Urothelium cell line (cell line): ENCODE results near the gene LAMB3.

ENCODE experiments used
- DNase-seq: peaks from one replicate; pipeline ENCODE4 v3.0.0; 2011; ENCODE audit warnings: low spot score, mixed read lengths
- FAIRE-seq: peaks from 2 replicates; lab custom pipeline; 2011; peaks lifted over from hg19 to GRCh38; lab: Jason Lieb, UNC

LAMB3 gene

DNA sequence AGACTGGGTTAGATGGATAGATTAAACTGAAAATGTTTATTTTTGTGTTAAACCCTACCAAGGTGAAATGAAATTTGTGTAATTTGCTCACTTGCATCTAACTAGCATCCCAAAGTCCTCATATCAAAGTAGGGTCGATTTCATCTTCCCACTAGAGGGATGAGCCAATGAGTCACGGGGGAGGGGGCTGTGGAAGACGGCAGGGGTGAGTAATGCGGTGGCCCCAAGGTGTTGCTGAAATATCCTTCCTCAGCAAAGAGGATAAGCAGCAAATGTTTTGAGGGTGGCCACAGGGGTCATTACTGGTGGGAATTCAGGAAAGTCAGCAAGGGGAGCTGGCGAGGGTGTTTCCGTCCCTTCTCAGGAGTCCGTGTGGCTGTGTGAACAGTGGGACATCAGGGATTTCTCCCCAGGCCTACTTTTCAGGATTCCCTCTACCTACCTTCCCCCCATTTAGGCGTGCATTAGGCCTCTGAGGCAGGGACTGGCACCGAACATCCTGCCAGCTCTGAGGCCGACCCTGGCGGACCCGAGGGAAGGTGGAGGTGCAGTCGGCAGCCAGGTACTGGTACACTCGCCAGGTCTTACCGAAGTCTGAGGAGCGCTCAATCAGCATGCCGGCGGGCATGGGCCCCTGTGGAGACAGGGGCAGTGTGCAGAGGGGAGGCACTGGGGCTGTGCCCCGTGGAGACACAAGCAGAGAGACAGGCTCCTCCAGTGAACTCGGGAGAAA is 18.1 kb downstream of the LAMB3 start:
- FAIRE-seq (no peak), DNase-seq (no peak)

DNA sequence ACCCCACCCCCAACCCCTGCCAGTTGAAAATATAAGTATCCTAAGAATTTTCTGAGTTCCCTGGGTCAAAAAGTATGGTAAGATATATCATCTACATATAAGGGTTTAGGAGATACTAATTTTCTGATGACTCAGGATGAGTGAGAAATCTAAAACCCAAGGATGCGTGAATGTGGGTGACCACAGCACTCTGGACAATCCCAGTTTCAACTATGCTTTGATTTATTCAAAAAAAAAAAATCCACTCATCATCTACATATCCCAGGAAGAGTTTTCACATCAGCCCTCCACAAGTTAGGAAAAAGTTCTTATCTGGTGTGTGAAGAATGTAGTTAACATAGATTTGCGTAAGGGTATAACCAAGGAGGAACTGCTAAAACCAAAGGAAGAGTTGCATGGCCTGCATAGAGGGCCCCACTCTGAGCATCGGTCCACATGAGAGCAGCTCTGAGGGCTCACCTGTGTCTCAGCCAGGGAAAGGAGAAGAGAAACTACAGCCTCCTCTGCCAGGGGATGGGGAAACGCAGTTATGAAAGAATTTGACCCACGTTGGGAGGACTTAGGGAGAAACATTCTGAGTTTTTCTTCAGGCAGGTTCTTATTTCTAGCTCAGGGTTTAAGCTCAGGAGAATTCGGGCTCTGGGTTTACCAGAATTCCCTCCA is 18.8 kb downstream of the LAMB3 start:
- DNase-seq (no peak), FAIRE-seq (no peak)

DNA sequence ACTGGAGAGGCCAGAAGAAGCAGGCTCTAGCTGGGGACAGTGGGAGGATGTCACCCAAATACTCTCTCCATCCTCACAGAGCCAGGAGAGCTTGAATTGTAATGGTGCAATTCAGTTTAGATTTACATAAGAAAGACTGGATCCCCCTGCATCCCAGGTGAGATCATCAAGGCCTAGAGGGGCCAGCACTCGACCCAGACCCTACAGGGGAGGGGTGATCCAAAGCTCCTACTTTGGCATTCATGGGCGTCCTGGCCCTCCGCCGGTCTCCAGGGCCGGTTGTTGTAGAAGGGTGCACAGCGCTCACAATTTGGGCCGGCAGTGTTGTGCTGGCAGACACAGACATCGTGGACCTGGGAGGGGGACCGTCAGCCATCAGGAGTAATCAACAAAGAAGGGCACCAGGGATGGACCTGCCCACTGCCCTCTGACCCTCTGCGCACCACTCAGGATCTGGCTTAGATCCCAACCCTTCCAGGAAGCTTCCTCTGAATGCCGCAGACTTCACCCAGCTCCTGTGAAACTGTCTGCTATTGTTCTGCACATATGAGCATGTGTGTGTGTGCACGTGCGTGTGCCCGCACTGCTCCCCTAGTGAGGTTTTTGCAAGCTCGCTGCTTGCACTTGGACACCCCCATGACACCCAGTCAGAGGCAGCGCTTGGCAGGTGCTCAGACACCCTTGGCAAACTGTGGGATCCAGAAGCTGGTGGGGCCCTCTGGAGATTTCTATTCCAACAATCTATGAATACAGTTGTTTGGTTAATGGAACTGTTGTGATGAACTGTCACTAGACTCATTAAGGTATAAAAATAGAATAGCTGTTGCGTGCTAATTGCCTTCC is 21.6 kb downstream of the LAMB3 start:
- no peak for FAIRE-seq
- DNase-seq = no peak

DNA sequence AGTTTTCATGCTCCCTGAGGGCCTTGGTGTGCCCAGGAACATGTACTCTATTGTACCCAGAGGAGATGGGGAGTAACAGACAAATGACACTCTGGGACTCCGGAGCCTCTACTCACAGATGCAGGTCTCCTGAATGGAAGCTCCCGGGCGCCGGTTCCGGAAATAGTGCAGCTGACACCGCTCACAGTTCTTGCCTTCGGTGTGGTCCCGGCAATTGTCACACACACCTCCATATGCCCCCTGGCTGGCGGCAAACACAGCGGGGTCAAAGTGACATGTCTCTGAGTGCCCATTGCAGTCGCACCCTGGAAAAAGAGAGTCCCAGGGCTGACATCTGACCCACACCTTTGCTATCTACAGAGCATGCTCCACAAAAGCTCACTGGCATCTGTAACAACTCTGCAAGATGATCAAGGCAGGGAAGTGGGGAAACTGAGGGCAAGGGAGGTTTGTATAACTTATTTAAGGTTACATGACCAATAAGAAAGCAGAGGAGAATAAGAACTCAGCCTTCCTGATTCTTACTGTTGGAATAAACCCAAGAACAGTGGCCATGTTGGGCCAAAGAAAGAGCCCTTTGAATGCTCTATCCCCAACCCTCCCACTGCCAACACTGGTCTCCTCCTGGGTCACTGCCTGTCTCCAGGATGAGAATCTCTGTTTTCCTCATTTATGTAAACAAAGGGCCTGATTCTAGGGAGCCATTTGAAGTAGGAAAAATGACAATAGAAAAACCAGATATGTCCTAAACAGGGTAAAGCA is 22.4 kb downstream of the LAMB3 start:
- no peak for DNase-seq
- no peak for FAIRE-seq

DNA sequence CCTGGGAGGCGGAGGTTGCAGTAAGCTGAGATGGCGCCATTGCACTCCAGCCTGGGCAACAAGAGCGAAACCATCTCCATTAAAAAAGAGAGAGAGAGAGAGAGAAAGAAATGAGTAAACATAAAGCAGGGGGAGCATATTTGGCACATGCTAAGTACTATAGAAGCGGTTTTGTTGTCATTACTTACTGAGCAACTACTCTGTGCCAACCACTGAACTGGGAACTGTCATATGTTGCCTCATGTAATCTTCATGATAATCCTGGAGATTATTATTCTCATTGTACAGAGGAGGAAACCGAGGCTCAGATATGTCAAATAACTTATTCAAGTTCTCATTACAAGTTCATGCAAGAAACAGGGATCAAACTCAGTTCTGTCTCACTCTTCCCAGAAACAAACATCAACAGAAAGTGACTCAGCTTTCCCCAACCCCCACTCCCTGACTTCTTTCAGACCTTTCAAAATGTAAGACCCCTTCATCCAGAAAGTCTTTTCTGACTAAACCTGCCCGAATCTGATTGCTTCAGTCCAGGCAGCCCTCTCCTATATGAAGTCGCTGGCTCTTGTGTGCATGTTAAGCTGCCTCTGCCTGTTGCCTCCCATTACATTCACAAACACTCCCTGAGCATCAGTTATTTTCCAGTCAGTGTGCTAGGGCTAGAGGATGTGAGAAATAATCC is 23.5 kb downstream of the LAMB3 start:
- FAIRE-seq = no peak
- DNase-seq = no peak

DNA sequence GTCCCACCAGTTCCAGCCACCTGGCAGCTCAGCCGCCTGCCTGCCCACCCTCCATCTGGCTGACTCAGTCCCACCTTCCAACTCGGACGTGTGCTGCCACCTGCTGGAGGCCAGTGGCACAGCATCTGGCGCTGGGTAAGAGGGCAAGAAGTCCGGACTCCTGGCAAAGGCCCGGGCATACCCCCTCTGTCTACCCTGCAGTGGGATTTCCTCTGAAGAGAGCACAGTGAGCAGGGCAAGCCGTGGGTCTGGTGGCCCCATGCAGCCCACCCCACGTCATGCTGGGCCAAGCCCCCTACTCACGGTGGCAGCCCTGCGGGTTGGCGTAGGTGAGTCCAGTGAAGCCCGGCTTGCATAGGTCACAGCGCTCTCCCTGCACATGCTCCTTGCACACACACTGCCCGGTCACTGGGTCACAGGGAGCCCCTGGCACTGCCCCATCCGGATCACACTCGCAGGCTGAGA is 24.5 kb downstream of the LAMB3 start:
- DNase-seq (peak; percentile 72), FAIRE-seq (peak; percentile 71)

DNA sequence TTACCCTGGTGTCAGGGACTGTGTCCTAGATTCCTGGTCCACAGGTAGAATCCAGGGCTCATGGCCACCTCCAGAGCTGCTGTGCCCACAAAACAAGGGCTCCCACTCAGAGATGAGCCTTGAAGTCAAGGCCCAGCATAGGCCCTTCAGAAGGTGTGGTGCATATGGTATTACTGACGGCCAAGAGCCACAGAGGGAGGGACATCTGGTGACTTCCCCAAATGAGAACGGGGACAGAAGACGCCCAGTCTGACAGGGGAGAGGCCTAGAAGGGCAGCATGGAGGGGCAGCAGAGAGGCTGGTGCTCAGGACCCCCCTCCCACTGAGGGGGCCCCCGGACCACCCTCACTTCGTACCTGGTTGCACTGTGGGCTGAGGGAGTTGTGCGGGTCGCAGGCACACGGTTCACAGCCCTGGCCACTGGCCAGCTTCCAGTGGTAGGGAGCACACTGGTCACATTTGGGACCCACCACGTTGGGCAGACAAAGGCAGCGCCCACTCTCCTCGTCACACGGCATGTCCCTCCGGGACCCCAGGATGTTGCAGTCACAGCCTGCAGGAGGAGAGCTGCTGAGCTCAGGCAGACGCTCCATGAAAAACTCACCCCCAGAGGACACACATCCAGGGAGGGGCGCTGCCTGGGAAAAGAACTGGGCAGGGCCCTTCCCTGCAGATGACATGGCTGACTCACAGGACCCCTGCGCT is 25.0 kb downstream of the LAMB3 start:
- DNase-seq (no peak), FAIRE-seq (no peak)

DNA sequence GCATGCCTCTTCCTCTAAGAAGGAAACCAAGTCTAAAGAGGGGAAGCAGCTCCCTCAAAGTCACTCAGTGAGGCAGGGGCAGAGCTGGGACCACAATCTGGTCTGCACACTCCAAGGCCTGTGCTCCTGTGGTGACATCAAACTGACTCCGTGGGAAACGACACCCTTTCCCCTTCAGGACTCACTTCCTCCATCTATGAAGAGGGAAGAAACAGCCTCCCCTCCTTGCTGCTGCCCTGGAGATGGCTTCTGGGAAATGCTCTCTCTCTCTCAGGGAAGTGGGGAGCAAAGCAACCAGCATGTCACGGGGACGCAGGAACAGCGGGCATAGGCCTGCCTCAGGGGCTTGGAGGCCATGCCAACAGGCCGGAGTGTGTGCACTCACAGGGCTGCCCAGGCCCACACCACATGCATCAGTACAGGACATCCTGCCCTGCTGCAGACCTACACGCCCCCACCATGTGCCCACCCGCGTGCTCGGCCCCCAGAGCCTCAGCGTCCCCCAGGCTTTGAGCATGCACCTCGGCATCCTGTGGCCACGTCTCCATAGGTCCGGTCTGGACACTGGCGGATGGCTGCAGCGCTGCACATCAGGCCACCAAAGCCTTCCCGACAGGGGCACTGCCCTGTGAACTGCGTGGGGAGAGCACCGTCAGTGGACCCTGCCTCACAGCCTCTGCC is 25.7 kb downstream of the LAMB3 start:
- DNase-seq = no peak
- peak; percentile 9 for FAIRE-seq

DNA sequence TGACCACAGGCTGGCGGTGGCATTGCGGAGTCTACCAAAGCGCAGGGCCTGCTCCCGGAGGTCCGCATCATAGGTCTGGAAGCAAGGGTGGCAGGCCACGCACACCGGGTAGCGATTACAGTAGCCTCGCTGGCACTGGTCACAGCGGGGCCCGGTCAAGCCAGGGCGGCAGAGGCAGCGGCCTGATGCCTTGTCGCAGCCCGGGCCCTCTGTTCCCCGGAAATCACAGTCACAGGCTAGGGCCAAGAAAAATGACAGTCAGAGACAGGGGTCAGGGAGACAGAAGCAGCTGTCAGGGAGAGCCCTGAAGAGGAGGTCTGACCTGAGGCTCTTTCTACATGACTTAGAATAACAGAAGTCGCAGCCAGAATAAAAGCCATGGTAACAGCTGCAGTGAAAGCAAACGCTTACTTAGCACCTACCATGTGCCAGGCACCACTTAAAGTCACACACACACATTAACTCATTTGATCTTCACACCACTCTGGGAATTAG is 26.4 kb downstream of the LAMB3 start:
- FAIRE-seq = no peak
- DNase-seq = no peak

DNA sequence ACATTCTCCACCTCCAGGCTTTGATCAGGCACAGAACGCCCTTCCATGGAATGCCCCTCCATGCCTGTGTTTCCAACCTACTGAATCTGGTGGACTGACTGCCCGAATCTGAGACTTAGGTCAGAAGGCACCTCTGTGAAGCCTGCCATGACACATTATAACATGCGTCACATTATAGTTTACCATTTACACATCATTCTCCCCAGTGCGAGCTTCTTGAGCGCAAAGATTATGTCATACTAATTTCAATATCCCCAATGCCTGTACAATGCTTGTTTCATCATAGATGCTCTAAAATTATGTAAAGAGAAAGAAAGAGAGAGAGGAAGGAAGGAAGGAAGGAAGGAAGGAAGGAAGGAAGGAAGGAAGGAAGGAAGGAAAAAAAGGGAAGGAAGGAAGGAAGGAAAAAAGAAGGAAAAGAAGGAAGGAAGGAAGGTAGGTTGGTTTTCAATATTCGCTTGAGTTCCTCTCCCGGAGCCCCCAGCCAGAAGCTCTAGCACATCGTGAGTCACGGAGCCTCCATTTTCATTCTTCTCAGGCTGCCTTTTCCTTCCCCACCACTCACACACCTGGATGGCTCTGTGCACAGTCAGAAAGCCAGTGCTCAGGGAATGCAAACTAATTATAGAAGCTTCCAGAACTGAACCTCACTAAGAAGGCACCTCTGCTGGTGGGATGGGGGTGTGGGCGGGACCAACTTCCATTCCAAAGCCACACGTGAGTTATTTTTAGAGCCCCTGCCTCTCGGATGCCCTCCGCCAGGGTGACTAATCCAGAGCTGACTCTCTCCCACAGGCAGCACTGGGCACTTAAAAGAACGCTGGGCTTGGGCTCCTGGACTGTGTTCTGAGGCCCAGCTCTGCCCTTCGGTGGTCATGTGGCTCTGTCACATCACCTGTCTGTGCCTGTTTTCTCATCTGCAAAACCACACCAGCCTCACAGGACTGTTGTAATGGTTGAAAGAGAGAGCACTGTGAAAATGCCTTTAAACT is 27.4 kb downstream of the LAMB3 start:
- no peak for FAIRE-seq
- peak; percentile 36 for DNase-seq

DNA sequence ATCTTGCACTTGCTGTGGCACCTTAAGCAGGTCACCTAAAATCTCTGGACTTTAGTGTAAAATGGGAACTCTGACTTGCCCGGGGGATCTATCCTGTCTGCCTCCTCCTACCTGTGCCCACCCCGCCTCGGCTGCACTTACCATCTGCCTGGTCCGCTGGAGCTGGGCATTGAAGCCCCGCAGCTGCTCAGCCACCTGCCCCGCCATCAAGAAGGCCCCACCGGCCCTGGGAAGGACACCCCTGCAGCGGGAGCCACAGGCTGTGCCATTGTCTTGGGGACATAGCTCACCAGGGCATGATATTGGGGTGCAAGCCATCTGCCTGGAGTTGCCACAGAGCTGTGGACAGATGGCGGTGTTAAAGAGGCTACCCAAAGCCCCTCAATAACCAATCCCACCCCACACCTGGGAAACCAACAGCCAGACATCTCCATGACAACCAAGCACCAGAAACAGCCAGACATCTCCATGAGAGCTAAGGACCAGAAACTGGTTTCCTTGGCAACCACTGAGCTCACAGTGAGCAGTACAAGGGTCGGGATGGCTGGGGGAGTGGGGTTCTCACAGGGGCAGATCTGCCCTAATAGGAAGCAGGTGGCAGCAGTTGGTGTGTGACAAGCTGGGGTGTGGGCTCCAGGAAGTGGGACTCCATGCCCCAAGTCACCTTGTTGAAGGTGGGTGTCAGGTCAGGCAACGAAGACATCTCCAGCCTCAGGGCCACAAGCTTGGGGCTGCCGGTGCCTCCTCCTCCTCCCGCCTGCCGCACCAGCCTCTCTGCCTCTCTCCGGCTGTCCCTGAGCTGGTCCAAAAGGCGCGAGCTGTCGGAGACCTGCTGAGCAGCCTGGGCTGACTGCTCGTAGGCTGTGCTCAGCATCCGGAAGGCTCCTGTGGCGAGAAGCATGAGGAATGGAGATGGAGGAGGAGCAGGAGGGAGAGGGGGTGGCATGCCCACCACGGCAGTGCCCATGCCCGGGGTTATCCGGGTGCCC is 29.1 kb downstream of the LAMB3 start:
- DNase-seq = no peak
- no peak for FAIRE-seq

DNA sequence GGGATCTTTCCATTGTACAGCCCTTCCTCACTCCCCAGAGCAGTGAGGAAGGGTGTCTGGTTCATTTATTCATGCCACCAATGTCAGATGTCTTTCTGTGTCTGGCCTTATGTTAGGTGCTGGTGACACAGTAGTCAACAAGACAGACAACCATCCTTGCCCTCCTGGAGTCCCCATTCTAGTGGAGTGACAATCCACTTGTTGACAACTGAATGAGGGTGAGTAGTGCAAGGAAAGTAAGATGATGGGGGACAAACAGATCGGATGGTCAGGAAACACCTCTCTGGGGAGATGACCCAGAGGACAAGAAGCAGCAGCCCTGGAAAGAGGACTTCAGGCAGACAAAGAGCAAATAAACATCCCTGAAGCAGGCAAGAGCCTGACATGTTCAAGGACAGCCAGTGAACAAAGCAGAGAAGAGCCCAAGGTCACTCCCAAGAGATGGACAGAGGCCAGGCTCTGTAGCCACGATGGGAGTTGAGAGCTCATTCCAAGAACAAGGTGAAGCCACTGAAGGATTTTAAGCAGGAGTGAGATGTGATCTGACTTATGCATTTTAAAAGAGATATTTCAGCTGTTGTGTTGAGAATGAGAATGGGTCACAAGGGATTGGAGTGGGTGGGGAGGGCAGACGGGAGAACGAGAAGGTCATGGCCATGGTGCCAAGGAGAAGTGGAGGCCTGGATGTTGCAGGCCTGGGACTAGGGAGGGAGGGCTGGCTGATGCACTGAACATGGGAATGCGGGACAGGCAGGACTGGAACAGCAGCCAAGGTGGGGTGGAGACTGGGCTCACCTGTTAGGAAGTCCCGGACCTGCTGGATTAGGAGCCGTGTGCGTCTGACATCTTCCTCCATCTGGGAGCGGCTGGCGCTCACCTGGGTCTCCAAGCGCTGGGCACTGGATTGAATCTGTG is 30.2 kb downstream of the LAMB3 start:
- DNase-seq (no peak), FAIRE-seq (peak; percentile 86)

DNA sequence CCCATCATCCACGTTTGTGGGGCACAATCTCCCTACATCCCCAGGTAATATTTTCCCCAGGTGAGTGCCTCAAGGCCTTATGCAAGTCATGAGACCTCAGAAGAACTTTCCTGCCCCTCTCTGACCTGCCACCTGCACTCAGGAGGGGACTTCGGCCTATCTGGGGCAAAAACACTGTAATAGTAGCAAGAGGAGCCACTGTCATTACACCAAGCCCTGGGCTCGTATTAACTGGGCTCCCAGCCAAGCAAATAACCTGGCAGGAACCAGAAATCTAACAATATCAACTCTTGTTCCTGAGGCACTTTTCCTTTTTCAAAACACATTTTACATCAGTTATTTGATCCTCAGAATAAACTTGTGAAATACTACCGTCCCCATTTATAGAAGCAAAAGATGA is 30.9 kb downstream of the LAMB3 start:
- FAIRE-seq (no peak), DNase-seq (no peak)

DNA sequence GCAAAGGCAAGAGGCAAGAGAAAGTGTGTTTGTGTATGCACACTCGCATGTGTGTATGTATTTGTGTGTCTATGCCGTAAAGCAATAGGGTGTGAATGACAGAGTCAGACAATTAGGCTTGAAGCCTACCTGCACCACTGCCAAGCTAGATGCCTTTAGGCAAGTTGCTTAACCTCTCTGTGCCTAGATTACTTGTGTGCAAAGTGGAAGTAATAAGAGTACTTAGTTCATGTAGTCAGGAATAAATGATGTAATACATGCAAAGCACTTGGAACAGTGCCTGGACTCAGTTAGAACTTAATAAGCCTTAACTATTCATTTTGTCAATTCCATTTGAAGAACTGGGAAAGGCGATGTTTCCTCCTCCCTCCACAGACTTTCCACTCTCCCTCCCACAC is 31.7 kb downstream of the LAMB3 start:
- DNase-seq (no peak), FAIRE-seq (no peak)

DNA sequence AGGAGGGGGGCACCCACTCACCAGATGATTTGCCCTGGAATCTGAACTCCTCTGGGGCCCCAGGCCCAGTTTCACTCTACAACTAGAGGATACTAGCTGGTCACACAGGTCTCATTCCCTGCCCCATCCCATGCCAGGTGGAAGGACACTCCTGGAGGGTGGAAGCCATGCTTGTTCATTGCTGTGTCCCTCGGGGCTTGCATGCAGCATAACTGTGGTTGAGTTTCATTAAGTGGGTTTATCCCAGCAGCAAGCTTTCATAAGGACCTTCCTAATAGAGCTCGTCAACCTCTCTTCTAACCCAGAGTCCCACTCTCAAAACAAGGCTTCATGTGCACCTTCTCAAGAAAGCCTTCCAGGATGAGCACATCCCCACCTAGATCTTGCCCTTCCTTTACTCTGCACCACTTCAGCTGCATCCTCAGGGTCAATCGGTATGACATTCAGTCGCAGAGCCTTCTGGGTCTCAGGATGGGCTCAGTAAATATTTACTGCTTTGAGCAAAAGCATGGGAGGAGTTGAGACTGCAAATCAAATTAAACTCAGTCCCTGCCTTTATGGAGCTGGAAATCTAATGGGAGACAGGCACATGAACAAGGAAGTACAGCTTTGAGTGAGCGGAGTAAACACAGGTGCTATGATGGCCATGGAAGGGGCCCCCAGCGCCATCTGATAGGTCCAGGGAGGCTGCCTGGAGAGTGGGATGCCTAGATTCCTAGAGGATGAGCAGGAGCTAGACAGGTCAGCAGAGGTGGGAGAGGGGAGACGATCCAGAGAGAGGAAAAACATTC is 32.3 kb downstream of the LAMB3 start:
- FAIRE-seq = no peak

More for the DNA sequence above, 32.3 kb downstream of the LAMB3 start:
- no peak for DNase-seq
